Liver (tissue), 9 donors: Measurements from ENCODE around the gene GALNT6. TPM values are rescaled to one million over a fixed set of nuclear protein-coding genes. Genes with fewer than 3 reads are reported as not detected.

ENCODE experiments used
- DNase-seq: peaks from one replicate; pipeline ENCODE4 v3.0.0-alpha.2; 2017; ENCODE audit warnings: low spot score
- H3K27ac ChIP-seq, 2 donors: one replicate each; pipeline ENCODE4 v1.7.0; 2013; ENCODE audit warnings: inconsistent platforms in 2 of 2, low read length in 2 of 2, control low read depth in 1 of 2, low read depth in 1 of 2, mild to moderate bottlenecking in 1 of 2
- H3K27me3 ChIP-seq, 4 donors: one replicate each; pipeline versions ENCODE4 v1.6.1 to v1.7.0; 2013; ENCODE audit warnings: low read length in 3 of 4, inconsistent platforms in 1 of 4, mild to moderate bottlenecking in 1 of 4, moderate library complexity in 1 of 4; ENCODE audit not compliant: control insufficient read depth in 4 of 4, insufficient read depth in 4 of 4
- H3K36me3 ChIP-seq, 4 donors: one replicate each; pipeline versions ENCODE4 v1.6.1 to v1.7.0; 2013; ENCODE audit warnings: low read length in 3 of 4, mild to moderate bottlenecking in 3 of 4, low read depth in 1 of 4, moderate library complexity in 1 of 4; ENCODE audit not compliant: control insufficient read depth in 4 of 4, insufficient read depth in 3 of 4
- H3K4me1 ChIP-seq, 4 donors: one replicate each; pipeline versions ENCODE4 v1.6.1 to v1.7.0; 2013; ENCODE audit warnings: low read length in 3 of 4, mild to moderate bottlenecking in 3 of 4, moderate library complexity in 1 of 4; ENCODE audit not compliant: control insufficient read depth in 4 of 4, insufficient read depth in 4 of 4
- H3K4me3 ChIP-seq, 3 donors: one replicate each; pipeline versions ENCODE4 v1.6.1 to v1.7.0; 2013; ENCODE audit warnings: low read length in 3 of 3, control low read depth in 1 of 3, low read depth in 1 of 3, mild to moderate bottlenecking in 1 of 3
- H3K9ac ChIP-seq, 2 donors: one replicate each; pipeline ENCODE4 v1.7.0; 2013; ENCODE audit warnings: low read length in 2 of 2, mild to moderate bottlenecking in 2 of 2, moderate library complexity in 2 of 2, control low read depth in 1 of 2, low read depth in 1 of 2
- H3K9me3 ChIP-seq, 4 donors: one replicate each; pipeline versions ENCODE4 v1.6.1 to v1.7.0; 2013; ENCODE audit warnings: low read length in 3 of 4; ENCODE audit not compliant: control insufficient read depth in 4 of 4
- EGR1 ChIP-seq, 2 donors: IDR thresholded peaks; 2 replicates each; pipeline ENCODE4 v1.6.1; 2016 to 2018; ENCODE audit warnings: antibody characterized with exemption in 2 of 2, low read depth in 2 of 2
- FOXA1 ChIP-seq: IDR thresholded peaks from 2 replicates; pipeline ENCODE4 v1.6.1; 2016; ENCODE audit warnings: antibody characterized with exemption
- FOXA2 ChIP-seq: IDR thresholded peaks from 2 replicates; pipeline ENCODE4 v1.6.1; 2016; ENCODE audit warnings: antibody characterized with exemption
- GABPA ChIP-seq, 2 donors: IDR thresholded peaks in 1 of 2; conservative IDR thresholded peaks in 1 of 2; 2 replicates each; pipeline ENCODE4 v1.6.1; 2016; ENCODE audit warnings: antibody characterized with exemption in 2 of 2, mild to moderate bottlenecking in 1 of 2, moderate library complexity in 1 of 2
- HNF4A ChIP-seq, 2 donors: conservative IDR thresholded peaks; 2 replicates each; pipeline ENCODE4 v1.6.1; 2016; ENCODE audit warnings: antibody characterized with exemption in 2 of 2, mild to moderate bottlenecking in 2 of 2
- HNF4G ChIP-seq: IDR thresholded peaks from 2 replicates; pipeline ENCODE4 v1.6.1; 2016; ENCODE audit warnings: antibody characterized with exemption
- JUND ChIP-seq, 2 donors: IDR thresholded peaks; 2 replicates each; pipeline ENCODE4 v1.6.1; 2016; ENCODE audit warnings: antibody characterized with exemption in 2 of 2
- NR2F2 ChIP-seq: IDR thresholded peaks from 2 replicates; pipeline ENCODE4 v1.6.1; 2016; ENCODE audit warnings: antibody characterized with exemption
- RAD21 ChIP-seq, 2 donors: IDR thresholded peaks; 2 replicates each; pipeline ENCODE4 v1.6.1; 2016; ENCODE audit warnings: antibody characterized with exemption in 2 of 2, mild to moderate bottlenecking in 2 of 2
- RXRA ChIP-seq, 2 donors: IDR thresholded peaks; 2 replicates each; pipeline ENCODE4 v1.6.1; 2017 to 2018; ENCODE audit warnings: antibody characterized with exemption in 2 of 2, mild to moderate bottlenecking in 1 of 2
- SP1 ChIP-seq: IDR thresholded peaks from 2 replicates; pipeline ENCODE4 v1.6.1; 2018; ENCODE audit warnings: antibody characterized with exemption, mild to moderate bottlenecking
- TAF1 ChIP-seq: conservative IDR thresholded peaks from 2 replicates; pipeline ENCODE4 v1.6.1; 2016; ENCODE audit warnings: antibody characterized with exemption, mild to moderate bottlenecking
- YY1 ChIP-seq: IDR thresholded peaks from 2 replicates; pipeline ENCODE4 v1.6.1; 2016; ENCODE audit warnings: antibody characterized with exemption, mild to moderate bottlenecking
- WGBS: extraction: QIAGEN DNeasy Blood & Tissue Kit; methylation state at CpG from one replicate; pipeline ENCODE4 v1.1.7; 2013; 5-methylcytosine and 5-hydroxymethylcytosine counted together
- polyA plus RNA-seq, 2 donors: library from polyadenylated mRNA; stranded (reverse) in 1 of 2; unstranded in 1 of 2; fragments of 200-250 nt in 1 of 2; fragments of >200 nt in 1 of 2; fragmentation: Nextera tagmentation in 1 of 2; extraction: Ambion mirVana in 1 of 2; gene quantifications; one replicate each; pipeline versions ENCODE4 v1.2.1 to v1.2.3, GENCODE V29; 2013 to 2015
- total RNA-seq, 2 donors: library from RNA; depleted of rRNA; stranded (reverse); fragments of >200 nt; gene quantifications; one replicate each; pipeline ENCODE4 v1.2.3, GENCODE V29; 2014
- TF ChIP-seq, protein P1 (sequence below): IDR thresholded peaks from 2 replicates; pipeline ENCODE4 v1.6.1; 2016; ENCODE audit warnings: antibody characterized with exemption
- TF ChIP-seq, protein P2 (sequence below): IDR thresholded peaks from 2 replicates; pipeline ENCODE4 v1.6.1; 2016; ENCODE audit warnings: antibody characterized with exemption, mild to moderate bottlenecking
- TF ChIP-seq, protein P3 (sequence below): IDR thresholded peaks from 2 replicates; pipeline ENCODE4 v1.6.1; 2016; ENCODE audit warnings: antibody characterized with exemption
- TF ChIP-seq, protein P4 (sequence below): fragments of 150-350 bp; IDR thresholded peaks from 2 replicates; pipeline ENCODE4 v1.5.1; 2017; ENCODE audit warnings: improper control_type of control experiment, low read depth, low read length; ENCODE audit not compliant: missing input control
- TF ChIP-seq, protein P5 (sequence below): IDR thresholded peaks from 2 replicates; pipeline ENCODE4 v1.6.1; 2016; ENCODE audit warnings: antibody characterized with exemption
- donor health status: healthy.
- donor health status: healthy.
- donor health status: healthy.
- donor health status: healthy.
- donor health status: healthy.

Gene GALNT6
- total and polyA plus RNA-seq, 4 donors: 0.40 to 24.1 (median 1.2) TPM

DNA sequence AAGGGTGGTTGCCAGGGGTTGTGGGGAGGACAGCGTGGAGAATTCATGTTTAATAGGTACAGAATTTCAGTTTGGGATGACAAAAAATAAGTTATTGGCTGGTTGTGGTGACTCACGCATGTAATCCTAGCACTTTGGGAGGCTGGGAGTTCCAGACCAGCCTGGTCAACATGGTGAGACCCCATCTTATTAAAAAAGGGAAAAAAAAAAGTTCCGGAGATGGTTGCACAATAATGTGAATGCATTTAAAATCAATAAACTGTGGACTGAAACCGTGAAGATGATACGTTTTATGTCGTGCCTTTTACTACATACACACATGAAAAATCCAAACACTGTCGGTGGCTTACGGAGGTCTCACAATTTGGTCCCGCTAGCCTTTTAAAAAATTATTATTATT is 20.5 kb downstream of the GALNT6 start:
- WGBS: 81% methylated on average over 9 of the region's 9 CpGs
- H3K4me3 ChIP-seq: no peak overlapping the region
- H3K4me1 ChIP-seq: peaks cover 0 to 11% (median 4%) of the 10 kb centered on the region in 4 donors
- H3K9ac ChIP-seq: no peak overlapping the region
- no peaks in the 10 kb centered on the region for H3K27me3 ChIP-seq
- TF ChIP-seq RXRA (IDR thresholded peaks at IDR 0.05): no peak
- TF ChIP-seq GABPA (IDR thresholded peaks at IDR 0.05 in 1 of 2, conservative IDR thresholded peaks at IDR 0.05 in 1 of 2): no peak
- TF ChIP-seq, protein P1, sequence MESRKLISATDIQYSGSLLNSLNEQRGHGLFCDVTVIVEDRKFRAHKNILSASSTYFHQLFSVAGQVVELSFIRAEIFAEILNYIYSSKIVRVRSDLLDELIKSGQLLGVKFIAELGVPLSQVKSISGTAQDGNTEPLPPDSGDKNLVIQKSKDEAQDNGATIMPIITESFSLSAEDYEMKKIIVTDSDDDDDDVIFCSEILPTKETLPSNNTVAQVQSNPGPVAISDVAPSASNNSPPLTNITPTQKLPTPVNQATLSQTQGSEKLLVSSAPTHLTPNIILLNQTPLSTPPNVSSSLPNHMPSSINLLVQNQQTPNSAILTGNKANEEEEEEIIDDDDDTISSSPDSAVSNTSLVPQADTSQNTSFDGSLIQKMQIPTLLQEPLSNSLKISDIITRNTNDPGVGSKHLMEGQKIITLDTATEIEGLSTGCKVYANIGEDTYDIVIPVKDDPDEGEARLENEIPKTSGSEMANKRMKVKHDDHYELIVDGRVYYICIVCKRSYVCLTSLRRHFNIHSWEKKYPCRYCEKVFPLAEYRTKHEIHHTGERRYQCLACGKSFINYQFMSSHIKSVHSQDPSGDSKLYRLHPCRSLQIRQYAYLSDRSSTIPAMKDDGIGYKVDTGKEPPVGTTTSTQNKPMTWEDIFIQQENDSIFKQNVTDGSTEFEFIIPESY: no peak
- TF ChIP-seq, protein P2, sequence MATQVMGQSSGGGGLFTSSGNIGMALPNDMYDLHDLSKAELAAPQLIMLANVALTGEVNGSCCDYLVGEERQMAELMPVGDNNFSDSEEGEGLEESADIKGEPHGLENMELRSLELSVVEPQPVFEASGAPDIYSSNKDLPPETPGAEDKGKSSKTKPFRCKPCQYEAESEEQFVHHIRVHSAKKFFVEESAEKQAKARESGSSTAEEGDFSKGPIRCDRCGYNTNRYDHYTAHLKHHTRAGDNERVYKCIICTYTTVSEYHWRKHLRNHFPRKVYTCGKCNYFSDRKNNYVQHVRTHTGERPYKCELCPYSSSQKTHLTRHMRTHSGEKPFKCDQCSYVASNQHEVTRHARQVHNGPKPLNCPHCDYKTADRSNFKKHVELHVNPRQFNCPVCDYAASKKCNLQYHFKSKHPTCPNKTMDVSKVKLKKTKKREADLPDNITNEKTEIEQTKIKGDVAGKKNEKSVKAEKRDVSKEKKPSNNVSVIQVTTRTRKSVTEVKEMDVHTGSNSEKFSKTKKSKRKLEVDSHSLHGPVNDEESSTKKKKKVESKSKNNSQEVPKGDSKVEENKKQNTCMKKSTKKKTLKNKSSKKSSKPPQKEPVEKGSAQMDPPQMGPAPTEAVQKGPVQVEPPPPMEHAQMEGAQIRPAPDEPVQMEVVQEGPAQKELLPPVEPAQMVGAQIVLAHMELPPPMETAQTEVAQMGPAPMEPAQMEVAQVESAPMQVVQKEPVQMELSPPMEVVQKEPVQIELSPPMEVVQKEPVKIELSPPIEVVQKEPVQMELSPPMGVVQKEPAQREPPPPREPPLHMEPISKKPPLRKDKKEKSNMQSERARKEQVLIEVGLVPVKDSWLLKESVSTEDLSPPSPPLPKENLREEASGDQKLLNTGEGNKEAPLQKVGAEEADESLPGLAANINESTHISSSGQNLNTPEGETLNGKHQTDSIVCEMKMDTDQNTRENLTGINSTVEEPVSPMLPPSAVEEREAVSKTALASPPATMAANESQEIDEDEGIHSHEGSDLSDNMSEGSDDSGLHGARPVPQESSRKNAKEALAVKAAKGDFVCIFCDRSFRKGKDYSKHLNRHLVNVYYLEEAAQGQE: no peak
- TF ChIP-seq FOXA2: no peak
- TF ChIP-seq SP1: no peak
- TF ChIP-seq YY1: no peak
- TF ChIP-seq, protein P3, sequence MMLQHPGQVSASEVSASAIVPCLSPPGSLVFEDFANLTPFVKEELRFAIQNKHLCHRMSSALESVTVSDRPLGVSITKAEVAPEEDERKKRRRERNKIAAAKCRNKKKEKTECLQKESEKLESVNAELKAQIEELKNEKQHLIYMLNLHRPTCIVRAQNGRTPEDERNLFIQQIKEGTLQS: no peak
- TF ChIP-seq, protein P4, sequence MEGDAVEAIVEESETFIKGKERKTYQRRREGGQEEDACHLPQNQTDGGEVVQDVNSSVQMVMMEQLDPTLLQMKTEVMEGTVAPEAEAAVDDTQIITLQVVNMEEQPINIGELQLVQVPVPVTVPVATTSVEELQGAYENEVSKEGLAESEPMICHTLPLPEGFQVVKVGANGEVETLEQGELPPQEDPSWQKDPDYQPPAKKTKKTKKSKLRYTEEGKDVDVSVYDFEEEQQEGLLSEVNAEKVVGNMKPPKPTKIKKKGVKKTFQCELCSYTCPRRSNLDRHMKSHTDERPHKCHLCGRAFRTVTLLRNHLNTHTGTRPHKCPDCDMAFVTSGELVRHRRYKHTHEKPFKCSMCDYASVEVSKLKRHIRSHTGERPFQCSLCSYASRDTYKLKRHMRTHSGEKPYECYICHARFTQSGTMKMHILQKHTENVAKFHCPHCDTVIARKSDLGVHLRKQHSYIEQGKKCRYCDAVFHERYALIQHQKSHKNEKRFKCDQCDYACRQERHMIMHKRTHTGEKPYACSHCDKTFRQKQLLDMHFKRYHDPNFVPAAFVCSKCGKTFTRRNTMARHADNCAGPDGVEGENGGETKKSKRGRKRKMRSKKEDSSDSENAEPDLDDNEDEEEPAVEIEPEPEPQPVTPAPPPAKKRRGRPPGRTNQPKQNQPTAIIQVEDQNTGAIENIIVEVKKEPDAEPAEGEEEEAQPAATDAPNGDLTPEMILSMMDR: no peak
- no peak for TF ChIP-seq TAF1
- TF ChIP-seq EGR1 (IDR thresholded peaks at IDR 0.05; ENCODE audit: low read depth in 2 of 2): no peak
- no peak for TF ChIP-seq NR2F2
- TF ChIP-seq JUND (IDR thresholded peaks at IDR 0.05): no peak
- no peak for TF ChIP-seq HNF4G
- no peak for TF ChIP-seq RAD21 (IDR thresholded peaks at IDR 0.05)
- no peak for TF ChIP-seq FOXA1
- TF ChIP-seq, protein P5, sequence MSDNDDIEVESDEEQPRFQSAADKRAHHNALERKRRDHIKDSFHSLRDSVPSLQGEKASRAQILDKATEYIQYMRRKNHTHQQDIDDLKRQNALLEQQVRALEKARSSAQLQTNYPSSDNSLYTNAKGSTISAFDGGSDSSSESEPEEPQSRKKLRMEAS: no peak
- no peak for TF ChIP-seq HNF4A (conservative IDR thresholded peaks at IDR 0.05)
- H3K9me3 ChIP-seq: no peaks in the 10 kb centered on the region
- H3K36me3 ChIP-seq: no peaks in the 10 kb centered on the region
- DNase-seq: no peak
- H3K27ac ChIP-seq: no peak overlapping the region
